Stimulated activated CD8-positive, alpha-beta memory T cell treated with anti-CD3 and anti-CD28 coated beads, Interleukin-12 subunit alpha, Interleukin-12 subunit beta, amount 100 ng/mL, for 24 hours (primary cell): Measurements from ENCODE around the gene ARHGAP24.
"Not testable (repeated sequence)": the region's sequence is repeated elsewhere in the genome, so short reads cannot be mapped to it uniquely, and the experiment has no call there.

Source experiments
- DNase-seq: peaks from one replicate; pipeline ENCODE4 v3.0.0-alpha.2; 2020; ENCODE audit errors: extremely low read depth

The ARHGAP24 gene

DNA sequence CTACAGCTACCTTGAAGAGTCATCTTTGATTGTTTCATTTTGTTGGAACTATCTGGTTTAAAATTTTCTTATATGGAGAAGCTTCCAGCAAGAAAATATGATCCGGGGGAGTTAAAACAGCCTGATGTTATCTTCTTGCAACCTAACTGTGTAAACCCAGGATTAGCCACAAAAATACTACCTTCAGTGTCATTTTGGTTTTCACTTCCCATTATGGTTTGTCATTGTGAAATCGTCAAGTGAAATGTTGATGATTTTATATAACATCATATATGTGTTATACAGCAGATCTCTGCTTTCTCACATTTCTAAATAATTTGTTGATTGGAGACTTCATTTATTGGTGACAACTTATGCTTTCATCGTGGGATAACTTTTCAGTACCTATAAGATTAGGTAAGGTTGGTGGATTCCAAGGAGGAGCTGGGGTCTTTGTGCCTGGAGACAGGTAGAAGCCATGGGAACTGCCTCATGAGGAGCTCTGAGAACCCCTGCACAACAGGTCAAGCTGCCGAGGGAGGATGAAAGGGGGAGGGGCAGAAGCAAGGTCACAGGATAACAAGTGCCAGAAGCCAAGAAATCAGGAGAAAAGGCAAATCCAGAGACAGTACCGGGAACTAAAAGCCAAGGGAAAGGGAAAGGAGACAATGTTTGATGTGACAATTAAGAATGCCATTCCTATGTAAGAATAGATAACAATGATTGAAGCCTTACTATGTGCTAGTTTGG, 7.2 kb downstream of the ARHGAP24 start:
- DNase-seq = no peak

- no peak for DNase-seq
Observed at GRCh38 chr4:85486425-85487086, 11.6 kb downstream of the ARHGAP24 start.

DNA sequence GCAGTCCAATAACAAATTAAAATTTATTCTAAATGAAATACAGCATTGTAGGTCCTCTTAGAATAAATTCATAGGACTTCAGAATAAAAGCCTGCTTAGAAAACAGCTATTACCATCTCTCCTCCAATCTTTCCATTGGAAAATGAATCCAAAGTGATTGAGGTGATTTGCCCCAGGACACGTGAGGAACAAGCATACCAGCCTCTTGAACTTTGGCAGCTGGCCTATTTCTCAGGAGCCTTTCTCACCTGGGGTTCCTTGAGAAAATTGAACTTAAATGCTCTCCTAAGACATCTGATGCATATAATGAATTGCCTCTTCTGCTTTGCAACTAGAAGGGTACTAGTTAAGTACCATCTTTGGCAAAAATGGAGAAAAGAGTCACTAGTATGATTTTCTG, 13.5 kb downstream of the ARHGAP24 start:
- DNase-seq = no peak

DNA sequence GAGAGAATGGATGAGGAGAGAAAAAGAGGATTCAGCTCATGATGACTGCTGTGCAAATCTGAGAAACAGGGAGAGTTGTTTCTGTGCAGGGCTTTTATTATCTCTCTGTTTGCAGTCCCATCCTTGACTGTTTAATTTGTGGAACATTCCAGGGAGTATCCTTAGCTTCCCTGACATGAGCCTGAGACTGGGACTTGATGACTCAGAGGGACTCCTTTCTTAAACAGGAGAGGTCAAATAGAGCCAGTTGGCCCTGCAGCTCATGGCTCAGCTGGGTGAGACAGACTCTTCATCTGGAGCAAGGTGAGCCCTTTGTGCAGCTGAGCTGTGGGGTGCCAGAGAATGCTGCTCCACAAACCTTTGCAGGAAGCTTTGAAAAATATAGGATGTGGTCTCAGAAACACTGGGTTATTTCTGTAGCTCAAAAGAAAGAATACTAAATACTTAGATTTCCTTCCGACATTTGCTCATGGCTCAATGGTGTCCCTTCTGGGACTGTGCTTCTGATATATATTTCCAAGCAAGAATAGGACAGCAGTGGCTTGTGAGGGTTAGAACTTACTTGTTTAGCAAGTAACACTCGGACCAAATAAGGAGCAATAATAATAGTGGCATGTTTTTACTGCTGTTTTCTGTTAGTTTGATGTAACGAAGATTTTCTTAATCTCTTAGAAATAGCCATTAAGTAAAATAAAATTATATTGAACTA, 14.5 kb downstream of the ARHGAP24 start:
- no peak for DNase-seq

- no peak for DNase-seq
Observed at GRCh38 chr4:85491527-85491926, 16.6 kb downstream of the ARHGAP24 start.

- DNase-seq = no peak
Observed at GRCh38 chr4:85492336-85492735, 17.4 kb downstream of the ARHGAP24 start.

- DNase-seq = no peak
Observed at GRCh38 chr4:85495621-85496020, 20.7 kb downstream of the ARHGAP24 start.

- no peak for DNase-seq
Observed at GRCh38 chr4:85496126-85496849, 21.3 kb downstream of the ARHGAP24 start.

DNA sequence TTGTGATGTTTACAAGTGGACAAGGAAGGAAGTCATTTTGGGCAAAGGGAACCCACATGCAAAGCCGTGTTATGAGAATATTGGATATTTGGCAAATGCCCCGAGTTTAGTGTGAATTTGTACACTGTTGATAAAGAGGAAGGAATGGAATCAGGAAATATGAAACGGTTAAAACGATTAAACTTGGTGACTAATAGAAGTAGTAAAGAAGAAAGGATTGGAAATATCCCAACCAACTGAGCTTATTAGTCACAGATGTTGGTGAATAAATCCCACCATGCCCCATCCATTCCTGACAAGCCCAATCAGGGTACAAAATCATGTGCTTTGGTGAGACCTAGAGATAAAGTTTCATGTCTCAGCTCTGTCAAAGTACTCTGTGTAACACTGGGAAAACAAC, 22.0 kb downstream of the ARHGAP24 start:
- DNase-seq = no peak

GRCh38 chr4:85498068-85498733, 23.3 kb downstream of the ARHGAP24 start:
- no peak for DNase-seq

DNA sequence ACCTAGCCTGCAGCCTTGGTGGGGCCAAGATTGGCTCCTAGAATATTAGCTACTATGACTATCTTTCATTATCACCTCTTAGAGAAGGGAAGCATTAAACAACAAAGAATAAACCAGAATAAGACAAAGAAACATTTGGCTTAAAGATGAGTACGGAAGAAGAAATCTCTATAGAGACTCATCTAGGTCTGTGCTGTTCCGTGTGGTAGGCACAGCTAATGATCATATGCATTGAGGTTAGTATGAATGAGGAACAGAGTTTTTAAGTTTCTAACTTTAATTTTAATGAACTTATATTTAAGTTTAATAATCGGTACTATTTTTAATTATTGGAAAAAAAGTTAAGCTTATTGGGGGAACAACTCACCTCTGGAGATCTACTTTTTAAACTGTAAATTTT, 24.6 kb downstream of the ARHGAP24 start:
- no peak for DNase-seq

- no peak for DNase-seq
Observed at GRCh38 chr4:85500110-85500867, 25.3 kb downstream of the ARHGAP24 start.

GRCh38 chr4:85501145-85501544, 26.2 kb downstream of the ARHGAP24 start:
- DNase-seq = not testable (repeated sequence)

DNA sequence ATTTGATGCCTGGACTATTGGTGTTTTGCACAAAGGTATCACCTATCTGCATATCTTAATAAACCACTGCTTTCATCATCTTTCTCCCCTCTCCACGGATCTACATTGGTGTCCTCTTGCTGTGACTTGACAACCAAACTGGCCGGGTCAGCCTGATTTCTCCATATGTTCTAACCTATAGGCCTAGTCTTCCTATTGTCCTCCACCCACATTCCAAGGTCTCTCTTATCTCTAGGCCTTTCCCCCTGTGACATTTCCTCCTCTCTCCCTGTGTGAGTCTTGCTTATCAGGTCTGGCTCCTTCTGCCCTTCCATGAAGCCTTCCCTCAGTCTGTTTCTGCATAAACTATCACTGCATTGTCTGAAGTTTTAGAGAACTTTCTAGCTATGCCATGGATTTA, 33.7 kb downstream of the ARHGAP24 start:
- DNase-seq = no peak

- DNase-seq = no peak
Observed at GRCh38 chr4:85509882-85510631, 35.1 kb downstream of the ARHGAP24 start.

DNA sequence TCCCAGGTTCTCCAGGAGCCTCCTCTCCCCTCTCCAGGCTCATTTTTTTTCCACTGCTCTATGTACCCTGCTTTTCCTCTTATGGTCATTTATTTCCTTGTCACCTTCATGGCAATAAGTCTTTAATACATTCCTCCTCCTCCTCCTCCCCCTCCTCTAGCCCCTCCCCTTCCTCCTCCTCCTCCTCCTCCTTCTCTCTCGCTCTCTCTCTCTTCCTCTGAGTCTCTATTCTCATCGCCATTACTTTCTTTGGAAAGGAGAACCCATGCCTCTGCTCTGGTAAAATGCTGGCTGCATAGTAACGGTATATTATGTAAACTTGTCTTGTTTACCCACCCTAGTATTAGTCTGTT, 35.7 kb downstream of the ARHGAP24 start:
- no peak for DNase-seq

DNA sequence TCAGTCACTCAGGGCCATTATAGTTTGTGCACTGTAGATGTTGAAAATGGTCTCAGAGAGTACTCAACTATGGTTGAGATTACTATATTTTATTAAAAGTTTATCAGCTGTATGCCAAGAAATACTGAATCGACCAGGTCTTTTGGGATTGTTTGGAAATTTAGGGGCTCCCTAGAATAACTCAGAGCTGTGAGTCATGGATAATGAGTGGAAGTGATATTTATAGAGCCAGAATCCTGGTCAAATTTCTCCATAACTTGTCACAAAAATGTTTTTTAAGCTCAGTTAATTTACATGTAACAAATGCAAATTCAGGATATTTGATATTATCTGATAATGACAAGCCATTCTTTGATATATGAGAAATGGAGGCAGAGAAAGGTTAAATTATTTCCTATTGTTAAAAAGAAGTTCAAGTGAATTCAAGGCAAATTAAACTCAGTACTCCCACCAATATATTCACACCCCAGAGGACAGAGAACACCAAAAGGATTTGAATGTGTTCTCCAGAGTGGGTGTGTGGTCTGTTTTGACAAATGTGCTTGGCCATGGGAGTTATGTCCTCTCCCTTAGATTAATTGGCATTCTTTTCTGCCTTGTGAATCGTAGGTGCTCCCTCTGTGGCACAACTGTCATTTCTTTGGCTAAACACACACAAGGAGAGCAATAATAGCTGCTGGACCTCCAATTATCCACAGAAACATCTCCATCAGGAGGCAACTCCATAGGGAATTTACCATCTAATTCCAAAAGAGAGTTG, 37.7 kb downstream of the ARHGAP24 start:
- DNase-seq = no peak

DNA sequence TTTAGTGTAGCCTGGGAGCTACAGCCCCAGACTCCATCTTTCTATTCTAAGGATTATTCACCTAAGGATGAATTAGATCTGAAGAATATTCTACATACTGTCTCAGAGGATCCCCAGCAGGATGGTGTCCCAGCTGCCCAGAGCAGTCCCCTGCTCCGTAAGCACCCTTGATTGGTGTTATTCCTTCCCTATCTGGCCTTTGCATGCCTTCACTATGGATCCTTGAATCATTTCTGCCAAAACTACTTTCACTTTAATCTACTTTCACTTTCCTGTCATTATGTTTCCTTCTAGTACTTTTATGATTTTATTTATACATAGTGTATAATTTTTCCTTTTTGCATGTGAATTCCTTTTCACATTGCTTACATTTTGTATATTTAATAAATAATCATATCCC, 39.2 kb downstream of the ARHGAP24 start:
- DNase-seq = no peak

GRCh38 chr4:85514783-85515182, 39.8 kb downstream of the ARHGAP24 start:
- no peak for DNase-seq

- no peak for DNase-seq
Observed at GRCh38 chr4:85515701-85516100, 40.8 kb downstream of the ARHGAP24 start.
